ENCODE measurements around the gene AMN1. TPM values are rescaled to one million over a fixed set of nuclear protein-coding genes. Genes with fewer than 3 reads are reported as not detected.

AMN1 gene
- total and polyA plus RNA-seq, 2 donors, result 20.6 to 21.4 TPM

GRCh38 chr12:31626270-31626995, 102.4 kb downstream of the AMN1 start:
- no peak for DNase-seq (ENCODE audit: extremely low spot score)
- no peaks in the 10 kb centered on the region for H3K4me1 ChIP-seq (ENCODE audit: insufficient read depth)
- WGBS, result 87% methylated on average over 7 of the region's 7 CpGs
- no peak overlapping the region for H3K4me3 ChIP-seq (ENCODE audit: low read depth, low read length)
- no peaks in the 10 kb centered on the region for H3K36me3 ChIP-seq (ENCODE audit: insufficient read depth)
- H3K27ac ChIP-seq (ENCODE audit: low read depth), result no peak overlapping the region

GRCh38 chr12:31622038-31622437, 106.8 kb downstream of the AMN1 start:
- 94% methylated on average over 4 of the region's 4 CpGs for WGBS
- H3K4me3 ChIP-seq (ENCODE audit: low read depth, low read length), result no peak overlapping the region
- H3K4me1 ChIP-seq (ENCODE audit: insufficient read depth), result no peaks in the 10 kb centered on the region
- no peaks in the 10 kb centered on the region for H3K36me3 ChIP-seq (ENCODE audit: insufficient read depth)
- no peak for DNase-seq (ENCODE audit: extremely low spot score)
- H3K27ac ChIP-seq (ENCODE audit: low read depth), result no peak overlapping the region

Small RNA genes lying within 50 kb of the gene (small RNA-seq; reads per million reads assigned to genes)
- not detected for gene AC023157.2

Other genes starting within 250 kb of the AMN1 start
- 27.5 TPM for gene DENND5B, start 137.9 kb downstream of the AMN1 start, total RNA-seq
- gene DENND5B, start 137.9 kb downstream of the AMN1 start, polyA plus RNA-seq, result 5.6 TPM
- 5.7 TPM for gene ETFBKMT, start 69.3 kb downstream of the AMN1 start, total RNA-seq
- 2.3 TPM for gene ETFBKMT, start 69.3 kb downstream of the AMN1 start, polyA plus RNA-seq
- gene RESF1, start 230.4 kb upstream of the AMN1 start, total RNA-seq, result 93.3 TPM
- gene RESF1, start 230.4 kb upstream of the AMN1 start, polyA plus RNA-seq, result 29.8 TPM